Pancreas (tissue), 10 donors: ENCODE results near the gene SRP19. TPM values are rescaled to one million over a fixed set of nuclear protein-coding genes. Genes with fewer than 3 reads are reported as not detected.

ENCODE experiments used
- ATAC-seq, 4 donors: fragments of 200-7000 bp; cut with Tn5 transposase; one replicate each; pipeline versions ENCODE4 v1.8.0 to v1.9.1; 2020; ENCODE audit warnings: mild to moderate bottlenecking in 4 of 4, moderate library complexity in 4 of 4
- DNase-seq, 6 donors: peaks; one replicate each; pipeline ENCODE4 v3.0.0-alpha.2; 2020
- FAIRE-seq: peaks from 2 replicates; lab custom pipeline; 2012; peaks lifted over from hg19 to GRCh38; lab: Jason Lieb, UNC
- H3K27ac ChIP-seq, 4 donors: fragments of 200-600 bp; sonication (generic); 1 replicate in 3 of 4; 2 replicates in 1 of 4; pipeline versions ENCODE4 v1.5.0 to v1.8.0; 2020
- H3K27me3 ChIP-seq, 4 donors: fragments of 200-600 bp; one replicate each; pipeline ENCODE4 v1.8.0; 2021
- H3K36me3 ChIP-seq, 3 donors: fragments of 200-600 bp; sonication (generic) in 1 of 3; one replicate each; pipeline versions ENCODE4 v1.5.0 to v1.8.0; 2020 to 2021
- H3K4me1 ChIP-seq, 3 donors: fragments of 200-600 bp; one replicate each; pipeline ENCODE4 v1.8.0; 2021
- H3K4me3 ChIP-seq, 4 donors: fragments of 200-600 bp; sonication (generic) in 2 of 4; one replicate each; pipeline versions ENCODE4 v1.5.0 to v1.8.0; 2020 to 2021
- H3K9me3 ChIP-seq, 4 donors: fragments of 200-600 bp; one replicate each; pipeline ENCODE4 v1.8.0; 2021
- CTCF ChIP-seq, 4 donors: fragments of 200-600 bp; sonication (generic) in 3 of 4; IDR thresholded peaks; one replicate each; pipeline versions ENCODE4 v1.5.0 to v1.8.0; 2021; ENCODE audit warnings: antibody characterized with exemption in 4 of 4
- WGBS, 2 donors: extraction: QIAGEN DNeasy Blood & Tissue Kit; methylation state at CpG; one replicate each; pipeline ENCODE4 v1.1.7; 2013; 5-methylcytosine and 5-hydroxymethylcytosine counted together
- intact Hi-C, 3 donors: fragments of 100-400 bp; cut with DNase I; formaldehyde crosslinking; loops; one replicate each; pipeline versions ENCODE4 v1.11.1 to v1.14.2; 2022
- polyA plus RNA-seq, 2 donors: library from polyadenylated mRNA; stranded (reverse); fragments of 200-250 nt; gene quantifications; one replicate each; pipeline ENCODE4 v1.2.3, GENCODE V29; 2013
- total RNA-seq, 6 donors: library from RNA; stranded (reverse); fragmentation: NEBNext Ultra II Directional in 4 of 6; extraction: Animal tissue kit (Norgen Biotek cat#: 25700) in 4 of 6; gene quantifications; one replicate each; pipeline versions ENCODE4 v1.2.1 to v1.2.4, GENCODE V29; 2021 to 2023
- donor health status: healthy with polysubstance abuse.
- donor health status: DM: no; HTN: no; CAD: no; lungs with moderate emphysema.
- donor health status: DM: no; HTN: no; CAD: no.
- donor health status: control.
- donor health status: control.
- donor health status: Bipolar disorder and iron deficiency.
- donor health status: DM: yes; HTN: yes; CAD: no.
- donor health status: DM: no; HTN: no; CAD: no.
- donor health status: DM: no; HTN: no; CAD: no.
- donor health status: DM: yes; HTN: yes; CAD: no.

The SRP19 gene
- total and polyA plus RNA-seq, 8 donors = 12.4 to 72.4 (median 22.1) TPM

- DNase-seq (no peak), FAIRE-seq (no peak), ATAC-seq (no peak)
- H3K4me3 ChIP-seq = no peak overlapping the region
- 86 to 94% methylated on average over 1 of the region's 1 CpG for WGBS, 2 donors
- H3K9me3 ChIP-seq = no peaks in the 10 kb centered on the region
- TF ChIP-seq CTCF (IDR thresholded peaks at IDR 0.05) = no peak
- intact Hi-C loops = no loop called here
- H3K36me3 ChIP-seq = peaks cover 0 to 13% (median 4%) of the 10 kb centered on the region in 3 donors
- H3K27ac ChIP-seq = no peak overlapping the region
- H3K4me1 ChIP-seq = peaks cover 5 to 11% (median 9%) of the 10 kb centered on the region in 3 donors
- H3K27me3 ChIP-seq = no peaks in the 10 kb centered on the region
Measured at GRCh38 chr5:112910529-112910928, 49.4 kb downstream of the SRP19 start.

GRCh38 chr5:112914584-112914983, 53.5 kb downstream of the SRP19 start:
- H3K4me3 ChIP-seq = no peak overlapping the region
- DNase-seq (no peak), ATAC-seq (peak in 2 of 4 donors; percentile 31 to 35), FAIRE-seq (no peak)
- no peaks in the 10 kb centered on the region for H3K9me3 ChIP-seq
- H3K4me1 ChIP-seq = peaks cover 27 to 39% (median 37%) of the 10 kb centered on the region in 3 donors
- no peak for TF ChIP-seq CTCF (IDR thresholded peaks at IDR 0.05)
- no peak overlapping the region for H3K27ac ChIP-seq
- H3K27me3 ChIP-seq = no peaks in the 10 kb centered on the region
- peaks cover 0 to 9% (median 0%) of the 10 kb centered on the region in 3 donors for H3K36me3 ChIP-seq
- intact Hi-C loops = no loop called here
- 61 to 66% methylated on average over 4 of the region's 4 CpGs for WGBS, 2 donors

DNA sequence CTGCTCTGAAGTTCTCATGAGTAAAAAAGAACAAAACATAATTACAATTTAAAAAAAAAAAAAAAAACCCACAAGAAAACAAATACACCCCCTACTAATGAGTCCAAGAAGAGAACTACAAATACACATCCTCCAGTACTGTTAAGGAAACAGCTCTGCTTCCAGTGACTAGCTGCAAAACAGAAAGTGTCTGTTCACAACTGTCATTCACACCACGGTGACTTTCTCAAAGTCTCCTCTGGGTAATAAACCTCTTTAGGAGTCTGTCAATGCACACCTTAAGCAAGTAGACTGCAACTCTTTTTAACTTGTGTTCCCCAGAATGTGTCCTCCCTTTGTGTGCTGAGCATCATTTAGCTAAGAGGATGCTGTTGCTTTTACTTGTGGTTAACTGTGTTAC, 54.7 kb downstream of the SRP19 start:
- Histone ChIP-seq H3K27me3 (no peaks in the 10 kb centered on the region), H3K4me3 (no peak overlapping the region), H3K36me3 (peaks cover 0 to 4% (median 0%) of the 10 kb centered on the region in 3 donors), H3K4me1 (peaks cover 27 to 48% (median 46%) of the 10 kb centered on the region in 3 donors), H3K27ac (no peak overlapping the region), H3K9me3 (no peaks in the 10 kb centered on the region)
- FAIRE-seq (no peak), DNase-seq (no peak), ATAC-seq (no peak)
- intact Hi-C loops = no loop called here
- 33 to 38% methylated on average over 1 of the region's 1 CpG for WGBS, 2 donors
- no peak for TF ChIP-seq CTCF (IDR thresholded peaks at IDR 0.05)

GRCh38 chr5:112917453-112917995, 56.4 kb downstream of the SRP19 start:
- TF ChIP-seq CTCF (IDR thresholded peaks at IDR 0.05) = no peak
- H3K4me3 ChIP-seq = peak overlapping the region in 1 of 4 donors; percentile 2
- intact Hi-C loops = no loop called here
- 88 to 94% methylated on average over 2 of the region's 2 CpGs for WGBS, 2 donors
- H3K36me3 ChIP-seq = peaks cover 0 to 4% (median 0%) of the 10 kb centered on the region in 3 donors
- DNase-seq (no peak), ATAC-seq (no peak), FAIRE-seq (no peak)
- H3K4me1 ChIP-seq = peaks cover 27 to 45% (median 34%) of the 10 kb centered on the region in 3 donors
- no peak overlapping the region for H3K27ac ChIP-seq
- H3K9me3 ChIP-seq = no peaks in the 10 kb centered on the region
- H3K27me3 ChIP-seq = no peaks in the 10 kb centered on the region

GRCh38 chr5:112918136-112918535, 57.0 kb downstream of the SRP19 start:
- H3K27me3 ChIP-seq = no peaks in the 10 kb centered on the region
- H3K36me3 ChIP-seq = peaks cover 0 to 4% (median 0%) of the 10 kb centered on the region in 3 donors
- H3K4me3 ChIP-seq = no peak overlapping the region
- H3K9me3 ChIP-seq = no peaks in the 10 kb centered on the region
- ATAC-seq (no peak), DNase-seq (no peak), FAIRE-seq (no peak)
- H3K27ac ChIP-seq = no peak overlapping the region
- WGBS, 2 donors = 59 to 71% methylated on average over 3 of the region's 3 CpGs
- intact Hi-C loops = no loop called here
- peaks cover 27 to 45% (median 34%) of the 10 kb centered on the region in 3 donors for H3K4me1 ChIP-seq
- TF ChIP-seq CTCF (IDR thresholded peaks at IDR 0.05) = no peak
